HEK293 (cell line): ENCODE measurements around the gene CLK2.
"Not testable (repeated sequence)": the region's sequence is repeated elsewhere in the genome, so short reads cannot be mapped to it uniquely, and the experiment has no call there.

Source experiments
- CTCF ChIA-PET: fragments of 350-600 bp; formaldehyde crosslinking; extraction: SDS; loops from one replicate; lab custom pipeline; 2021; ENCODE audit warnings: antibody characterized with exemption; lab: Yijun Ruan, JAX
- POLR2A ChIA-PET: fragments of 300-600 bp; formaldehyde crosslinking; extraction: SDS; loops from one replicate; lab custom pipeline; 2020; ENCODE audit warnings: antibody characterized with exemption, inconsistent platforms; lab: Yijun Ruan, JAX
- H3K27ac ChIP-seq: fragments of 200-500 bp; sonication (Bioruptor generic); 2 replicates; pipeline ENCODE4 v1.5.1; 2014; ENCODE audit warnings: low read depth, low read length, control low read depth, inconsistent platforms; ENCODE audit errors: extremely low read depth
- H3K36me3 ChIP-seq, 2 experiments: fragments of 200-500 bp in 1 of 2; sonication (Bioruptor generic) in 1 of 2; 1 replicate in 1 of 2; 2 replicates in 1 of 2; pipeline ENCODE4 v1.5.1; 2014 to 2017; ENCODE audit warnings: inconsistent platforms in 2 of 2, low read length in 2 of 2; ENCODE audit not compliant: control insufficient read depth in 2 of 2, insufficient read depth in 1 of 2
- H3K4me1 ChIP-seq: fragments of 200-500 bp; sonication (Bioruptor generic); 2 replicates; pipeline ENCODE4 v1.5.1; 2014; ENCODE audit warnings: mild to moderate bottlenecking, low read length, inconsistent platforms; ENCODE audit not compliant: control insufficient read depth, insufficient read depth
- H3K4me3 ChIP-seq: 2 replicates; pipeline ENCODE4 v1.5.1; 2011; ENCODE audit warnings: low read depth, mild to moderate bottlenecking, control low read depth, low read length, moderate library complexity
- H3K9me3 ChIP-seq: fragments of 200-500 bp; sonication (Bioruptor generic); 2 replicates; pipeline ENCODE4 v1.5.1; 2014; ENCODE audit warnings: low read depth, low read length, inconsistent platforms; ENCODE audit not compliant: control insufficient read depth, insufficient read depth
- AEBP2 ChIP-seq: fragments of 450-650 bp; formaldehyde crosslinking; IDR thresholded peaks from 2 replicates; pipeline ENCODE4 v1.5.1; 2016; ENCODE audit warnings: missing biosample characterization, missing genetic modification characterization, borderline replicate concordance
- ATF2 ChIP-seq: fragments of 450-650 bp; formaldehyde crosslinking; IDR thresholded peaks from 2 replicates; pipeline ENCODE4 v1.5.1; 2016; ENCODE audit warnings: missing biosample characterization, missing genetic modification characterization, low read depth
- GLI4 ChIP-seq: fragments of 450-650 bp; formaldehyde crosslinking; IDR thresholded peaks from 2 replicates; pipeline ENCODE4 v1.5.1; 2016; ENCODE audit warnings: missing biosample characterization, missing genetic modification characterization
- GLIS1 ChIP-seq: fragments of 450-650 bp; formaldehyde crosslinking; IDR thresholded peaks from 2 replicates; pipeline ENCODE4 v1.5.1; 2016; ENCODE audit warnings: missing biosample characterization, missing genetic modification characterization
- IKZF3 ChIP-seq: fragments of 450-650 bp; IDR thresholded peaks from 2 replicates; pipeline ENCODE4 v1.5.0; 2018; ENCODE audit warnings: missing biosample characterization, mild to moderate bottlenecking, missing genetic modification characterization, moderate library complexity
- PRDM10 ChIP-seq: fragments of 450-650 bp; formaldehyde crosslinking; IDR thresholded peaks from 2 replicates; pipeline ENCODE4 v1.5.1; 2016; ENCODE audit warnings: missing biosample characterization, missing genetic modification characterization
- YY2 ChIP-seq: fragments of 450-650 bp; formaldehyde crosslinking; IDR thresholded peaks from 2 replicates; pipeline ENCODE4 v1.5.1; 2016; ENCODE audit warnings: missing biosample characterization, missing genetic modification characterization
- ZFHX2 ChIP-seq: fragments of 450-650 bp; formaldehyde crosslinking; conservative IDR thresholded peaks from 2 replicates; pipeline ENCODE4 v1.5.1; 2016; ENCODE audit warnings: missing biosample characterization, missing genetic modification characterization
- ZNF132 ChIP-seq: fragments of 450-650 bp; formaldehyde crosslinking; IDR thresholded peaks from 2 replicates; pipeline ENCODE4 v1.5.1; 2017; ENCODE audit warnings: missing biosample characterization, missing genetic modification characterization, borderline replicate concordance
- ZNF2 ChIP-seq: fragments of 450-650 bp; formaldehyde crosslinking; IDR thresholded peaks from 2 replicates; pipeline ENCODE4 v1.5.1; 2016; ENCODE audit warnings: missing biosample characterization, missing genetic modification characterization
- ZNF202 ChIP-seq: fragments of 450-650 bp; formaldehyde crosslinking; IDR thresholded peaks from 2 replicates; pipeline ENCODE4 v1.5.1; 2016; ENCODE audit warnings: missing biosample characterization, missing genetic modification characterization, borderline replicate concordance
- ZNF341 ChIP-seq: fragments of 450-650 bp; formaldehyde crosslinking; IDR thresholded peaks from 2 replicates; pipeline ENCODE4; 2016; ENCODE audit warnings: low read depth, missing biosample characterization, missing genetic modification characterization
- ZNF391 ChIP-seq: fragments of 450-650 bp; formaldehyde crosslinking; IDR thresholded peaks from 2 replicates; pipeline ENCODE4 v1.5.1; 2016; ENCODE audit warnings: low read depth, missing biosample characterization, missing genetic modification characterization, borderline replicate concordance
- ZNF394 ChIP-seq: fragments of 450-650 bp; formaldehyde crosslinking; IDR thresholded peaks from 2 replicates; pipeline ENCODE4 v1.5.1; 2016; ENCODE audit warnings: missing biosample characterization, missing genetic modification characterization, mild to moderate bottlenecking, moderate library complexity, borderline replicate concordance
- ZNF404 ChIP-seq: fragments of 450-650 bp; formaldehyde crosslinking; IDR thresholded peaks from 2 replicates; pipeline ENCODE4 v1.5.1; 2017; ENCODE audit warnings: missing biosample characterization, missing genetic modification characterization
- ZNF488 ChIP-seq: fragments of 450-650 bp; formaldehyde crosslinking; IDR thresholded peaks from 2 replicates; pipeline ENCODE4 v1.5.1; 2016; ENCODE audit warnings: missing biosample characterization, missing genetic modification characterization
- ZNF549 ChIP-seq: fragments of 450-650 bp; IDR thresholded peaks from 2 replicates; pipeline ENCODE4 v1.5.1; 2018; ENCODE audit warnings: missing biosample characterization, missing genetic modification characterization, mild to moderate bottlenecking, inconsistent platforms, moderate library complexity
- ZNF580 ChIP-seq: fragments of 450-650 bp; formaldehyde crosslinking; IDR thresholded peaks from 2 replicates; pipeline ENCODE4 v1.5.1; 2016; ENCODE audit warnings: missing biosample characterization, missing genetic modification characterization
- ZNF623 ChIP-seq: fragments of 450-650 bp; formaldehyde crosslinking; IDR thresholded peaks from 2 replicates; pipeline ENCODE4 v1.5.1; 2016; ENCODE audit warnings: missing biosample characterization, missing genetic modification characterization
- ZSCAN18 ChIP-seq: fragments of 450-650 bp; formaldehyde crosslinking; IDR thresholded peaks from 2 replicates; pipeline ENCODE4 v1.5.1; 2016; ENCODE audit warnings: missing biosample characterization, missing genetic modification characterization

Gene CLK2

GRCh38 chr1:155218854-155219591 is 54.3 kb downstream of the CLK2 start (continued):
- TF ChIP-seq IKZF3 (peak; percentile 61; the same call in 1 of the 2 replicates), ZNF202 (tag by site-specific recombination) (no peak), ZNF2 (no peak), ZNF132 (tag by site-specific recombination) (no peak), ZNF391 (tag by site-specific recombination) (peak; percentile 32; the same call in 1 of the 2 replicates), PRDM10 (tag by site-specific recombination) (peak; percentile 91), ZSCAN18 (tag by site-specific recombination) (no peak), AEBP2 (tag by site-specific recombination) (no peak), YY2 (tag by site-specific recombination) (no peak), GLI4 (tag by site-specific recombination) (no peak), ZNF549 (no peak), ZFHX2 (tag by site-specific recombination) (no peak), ZNF623 (tag by site-specific recombination) (0 out of 2 replicates have a peak, but pooled peaks have one; percentile 15), ZNF580 (tag by site-specific recombination) (peak; percentile 39; the same call in 1 of the 2 replicates), ZNF404 (tag by site-specific recombination) (no peak), ZNF394 (no peak), ATF2 (no peak), GLIS1 (no peak), ZNF488 (no peak), ZNF341 (tag by site-specific recombination) (no peak)

- POLR2A ChIA-PET, H3K4me1 ChIP-seq, H3K9me3 ChIP-seq, H3K27ac ChIP-seq, H3K4me3 ChIP-seq, CTCF ChIA-PET: not testable (repeated sequence)
- H3K36me3 ChIP-seq, result peaks cover 0 to 43% of the 10 kb centered on the region in 2 experiments; a peak in 1 of 3 replicates
Measured at GRCh38 chr1:155214702-155215101, 58.6 kb downstream of the CLK2 start.
